ENCODE measurements around the gene KRT84. TPM values are rescaled to one million over a fixed set of nuclear protein-coding genes. Genes with fewer than 3 reads are reported as not detected.

Gene KRT84
- total RNA-seq, 1 experiment from 2014 or later, result 0.15 TPM

GRCh38 chr12:52368508-52368907 is 16.9 kb downstream of the KRT84 start:
- POLR2A ChIA-PET (ENCODE audit: unreplicated experiment), result interaction anchor here (0.5 kb wide), 1 partner anchor 212 kb away, joined by 9 read pairs; no protein-coding TSS in a partner anchor
- intact Hi-C loops (cut with micrococcal nuclease), result no loop called here

GRCh38 chr12:52367876-52368275 is 17.6 kb downstream of the KRT84 start:
- Histone ChIP-seq H4K20me1 (ENCODE audit: low read length) (no peaks in the 10 kb centered on the region), H3K4me3 (ENCODE audit: low read length) (no peak overlapping the region), H3K36me3 (ENCODE audit: low read depth, low read length) (no peaks in the 10 kb centered on the region), H3K27ac (ENCODE audit: low read length) (no peak overlapping the region), H2AFZ (ENCODE audit: low read length) (no peak overlapping the region), H3K4me1 (ENCODE audit: insufficient read depth, low read length) (no peaks in the 10 kb centered on the region), H3F3A (ENCODE audit: low read length, unreplicated experiment) (no peaks in the 10 kb centered on the region), H3K9me2 (replicated peaks; ENCODE audit: low read length) (no peaks in the 10 kb centered on the region), H3K79me2 (ENCODE audit: low read length) (no peaks in the 10 kb centered on the region), H3K27me3 (ENCODE audit: low read length) (no peaks in the 10 kb centered on the region), H3K9me3 (ENCODE audit: low read length) (no peaks in the 10 kb centered on the region), H3K9ac (ENCODE audit: low read length) (no peak overlapping the region), H3K4me2 (ENCODE audit: low read length) (no peak overlapping the region)
- DNase-seq (no peak), ATAC-seq (no peak)
- POLR2A ChIA-PET (ENCODE audit: unreplicated experiment), result interaction anchor here (0.5 kb wide), 1 partner anchor 212 kb away, joined by 9 read pairs; no protein-coding TSS in a partner anchor
- TF ChIP-seq EZH2phosphoT487 (IDR thresholded peaks at IDR 0.05; ENCODE audit: borderline replicate concordance, low read length) (no peak), CTCF (conservative IDR thresholded peaks at IDR 0.05; ENCODE audit: low read depth, low read length) (no peak), EZH2 (IDR thresholded peaks at IDR 0.05; ENCODE audit: low read length, unreplicated experiment) (no peak)
- CTCF ChIA-PET, result no interaction called here
- no TSS peak for BruUV-seq (replicated peaks)
- intact Hi-C loops (cut with micrococcal nuclease), result no loop called here

More at GRCh38 chr12:52368508-52368907, 16.9 kb downstream of the KRT84 start:
- Histone ChIP-seq H3F3A (ENCODE audit: low read length, unreplicated experiment) (no peaks in the 10 kb centered on the region), H3K27me3 (ENCODE audit: low read length) (no peaks in the 10 kb centered on the region), H3K36me3 (ENCODE audit: low read depth, low read length) (no peaks in the 10 kb centered on the region), H3K4me1 (ENCODE audit: insufficient read depth, low read length) (no peaks in the 10 kb centered on the region), H3K79me2 (ENCODE audit: low read length) (no peaks in the 10 kb centered on the region), H3K27ac (ENCODE audit: low read length) (no peak overlapping the region), H3K4me2 (ENCODE audit: low read length) (no peak overlapping the region), H2AFZ (ENCODE audit: low read length) (no peak overlapping the region), H3K9me2 (replicated peaks; ENCODE audit: low read length) (no peaks in the 10 kb centered on the region), H3K4me3 (ENCODE audit: low read length) (no peak overlapping the region), H3K9me3 (ENCODE audit: low read length) (no peaks in the 10 kb centered on the region), H3K9ac (ENCODE audit: low read length) (no peak overlapping the region), H4K20me1 (ENCODE audit: low read length) (no peaks in the 10 kb centered on the region)
- DNase-seq (no peak), ATAC-seq (no peak)
- CTCF ChIA-PET, result no interaction called here
- no TSS peak for BruUV-seq (replicated peaks)
- no peak for TF ChIP-seq CTCF (conservative IDR thresholded peaks at IDR 0.05; ENCODE audit: low read depth, low read length)
- TF ChIP-seq EZH2phosphoT487 (IDR thresholded peaks at IDR 0.05; ENCODE audit: borderline replicate concordance, low read length), result no peak
- no peak for TF ChIP-seq EZH2 (IDR thresholded peaks at IDR 0.05; ENCODE audit: low read length, unreplicated experiment)

- DNase-seq (no peak), ATAC-seq (no peak)
- Histone ChIP-seq H3K79me2 (ENCODE audit: low read length) (no peaks in the 10 kb centered on the region), H2AFZ (ENCODE audit: low read length) (no peak within 1 kb of the TSS), H3K27ac (ENCODE audit: low read length) (no peak within 1 kb of the TSS), H3K9me2 (replicated peaks; ENCODE audit: low read length) (no peaks in the 10 kb centered on the region), H3K4me1 (ENCODE audit: insufficient read depth, low read length) (no peaks in the 10 kb centered on the region), H4K20me1 (ENCODE audit: low read length) (no peaks in the 10 kb centered on the region), H3K4me2 (ENCODE audit: low read length) (no peak within 1 kb of the TSS), H3K36me3 (ENCODE audit: low read depth, low read length) (no peaks in the 10 kb centered on the region), H3K27me3 (ENCODE audit: low read length) (no peaks in the 10 kb centered on the region), H3K4me3 (ENCODE audit: low read length) (no peak within 1 kb of the TSS), H3K9me3 (ENCODE audit: low read length) (no peaks in the 10 kb centered on the region), H3K9ac (ENCODE audit: low read length) (no peak within 1 kb of the TSS), H3F3A (ENCODE audit: low read length, unreplicated experiment) (no peaks in the 10 kb centered on the region)
- no peak for TF ChIP-seq EZH2 (IDR thresholded peaks at IDR 0.05; ENCODE audit: low read length, unreplicated experiment)
- TF ChIP-seq CTCF (conservative IDR thresholded peaks at IDR 0.05; ENCODE audit: low read depth, low read length), result no peak
- TF ChIP-seq EZH2phosphoT487 (IDR thresholded peaks at IDR 0.05; ENCODE audit: borderline replicate concordance, low read length), result no peak
- ChIA-PET POLR2A (ENCODE audit: unreplicated experiment) (no interaction called here), CTCF (no interaction called here)
- intact Hi-C loops (cut with micrococcal nuclease), result no loop called here
- no TSS peak for BruUV-seq (replicated peaks)
These were observed 18.5 kb downstream of the KRT84 start, which contains the start of gene KRT85 for GRCh38 chr12:52366738-52367485. Gene KRT85, minus strand, starts transcription at chr12:52367481. Its CDS starts 76 bp downstream, at chr12:52367405.

Measured in PC-3 (cell line).